KOPT-K1 (cell line): ENCODE data around the gene KIAA0930.

Experiments used
- H3K27ac ChIP-seq: fragments of 200-600 bp; sonication (generic); 2 replicates; pipeline ENCODE4 v1.5.1; 2016; ENCODE audit warnings: antibody characterized with exemption, mild to moderate bottlenecking, low read depth, low read length; ENCODE audit not compliant: poor library complexity, severe bottlenecking
- H3K36me3 ChIP-seq: fragments of 200-600 bp; sonication (generic); 2 replicates; pipeline ENCODE4 v1.5.1; 2017; ENCODE audit warnings: antibody characterized with exemption, mild to moderate bottlenecking, low read length, moderate library complexity; ENCODE audit not compliant: insufficient read depth
- H3K9me3 ChIP-seq: fragments of 200-600 bp; sonication (generic); 2 replicates; pipeline ENCODE4 v1.5.1; 2017; ENCODE audit warnings: antibody characterized with exemption, low read length, mild to moderate bottlenecking; ENCODE audit not compliant: insufficient read depth, poor library complexity, severe bottlenecking

Gene KIAA0930

DNA sequence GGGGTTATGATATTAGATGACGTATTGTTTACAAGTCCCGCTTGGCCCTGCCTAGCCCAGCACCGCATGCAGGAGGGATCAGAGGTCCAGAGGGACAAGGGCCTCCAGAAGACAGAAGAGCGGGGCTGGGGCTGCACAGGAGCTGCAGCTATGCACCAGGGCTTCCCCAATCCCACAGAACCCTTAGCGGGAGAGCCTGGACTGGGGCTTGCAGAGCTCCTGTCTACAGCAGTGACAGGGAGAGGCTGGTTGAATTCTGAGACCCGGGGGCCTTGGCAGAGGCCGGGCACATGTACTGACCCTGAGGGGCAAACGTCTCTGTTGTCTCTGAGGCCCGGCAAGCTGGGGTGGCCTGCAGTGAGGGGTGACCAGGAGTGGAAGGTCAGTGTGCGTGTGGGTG lies 6.9 kb downstream of the KIAA0930 start:
- Histone ChIP-seq H3K9me3 (no peaks in the 10 kb centered on the region), H3K36me3 (peaks cover 18% of the 10 kb centered on the region; the same call in 1 of the 2 replicates), H3K27ac (no peak overlapping the region)

DNA sequence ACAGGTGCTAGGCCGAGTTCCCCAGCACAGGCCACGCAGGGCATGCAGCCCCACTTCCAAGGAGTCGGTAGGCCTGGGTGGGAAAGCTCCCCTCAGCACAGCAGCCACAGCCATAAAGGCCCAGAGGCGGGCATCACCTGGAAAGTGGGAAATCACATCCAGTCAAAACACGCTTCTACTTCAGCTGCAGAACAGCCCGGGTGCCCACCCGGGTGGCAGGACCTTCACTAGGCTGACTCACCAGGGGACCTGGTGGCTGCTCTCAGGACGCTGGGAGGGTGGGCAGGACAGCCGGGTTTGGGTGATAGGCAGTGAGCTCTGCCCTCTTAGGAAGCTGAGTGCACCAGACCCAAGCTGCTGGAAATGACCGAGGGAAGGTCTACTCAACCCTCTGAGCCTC lies 7.3 kb downstream of the KIAA0930 start:
- no peak overlapping the region for H3K27ac ChIP-seq
- H3K36me3 ChIP-seq, result peaks cover 14% of the 10 kb centered on the region; the same call in 1 of the 2 replicates
- no peaks in the 10 kb centered on the region for H3K9me3 ChIP-seq

DNA sequence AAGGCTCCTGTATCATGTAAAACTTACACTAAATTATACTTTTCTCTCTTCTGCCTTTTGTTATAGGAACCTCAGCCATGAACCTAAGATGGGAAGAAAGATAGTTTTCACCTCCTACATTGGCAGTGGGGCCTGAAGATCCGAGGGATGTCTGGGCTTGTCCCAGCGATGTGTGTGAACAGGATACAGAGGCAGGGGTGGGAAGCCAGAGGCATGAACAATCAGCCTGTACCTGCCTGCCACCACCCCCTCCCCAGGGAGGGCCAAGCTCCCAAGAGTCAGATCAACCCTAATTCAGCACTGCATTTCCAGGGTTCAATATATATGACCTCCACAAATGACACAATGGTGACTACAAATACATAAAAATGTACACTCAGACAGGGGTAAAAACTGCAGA lies 9.4 kb downstream of the KIAA0930 start:
- Histone ChIP-seq H3K27ac (no peak overlapping the region), H3K36me3 (no peaks in the 10 kb centered on the region; the same call in 1 of the 2 replicates), H3K9me3 (no peaks in the 10 kb centered on the region)

DNA sequence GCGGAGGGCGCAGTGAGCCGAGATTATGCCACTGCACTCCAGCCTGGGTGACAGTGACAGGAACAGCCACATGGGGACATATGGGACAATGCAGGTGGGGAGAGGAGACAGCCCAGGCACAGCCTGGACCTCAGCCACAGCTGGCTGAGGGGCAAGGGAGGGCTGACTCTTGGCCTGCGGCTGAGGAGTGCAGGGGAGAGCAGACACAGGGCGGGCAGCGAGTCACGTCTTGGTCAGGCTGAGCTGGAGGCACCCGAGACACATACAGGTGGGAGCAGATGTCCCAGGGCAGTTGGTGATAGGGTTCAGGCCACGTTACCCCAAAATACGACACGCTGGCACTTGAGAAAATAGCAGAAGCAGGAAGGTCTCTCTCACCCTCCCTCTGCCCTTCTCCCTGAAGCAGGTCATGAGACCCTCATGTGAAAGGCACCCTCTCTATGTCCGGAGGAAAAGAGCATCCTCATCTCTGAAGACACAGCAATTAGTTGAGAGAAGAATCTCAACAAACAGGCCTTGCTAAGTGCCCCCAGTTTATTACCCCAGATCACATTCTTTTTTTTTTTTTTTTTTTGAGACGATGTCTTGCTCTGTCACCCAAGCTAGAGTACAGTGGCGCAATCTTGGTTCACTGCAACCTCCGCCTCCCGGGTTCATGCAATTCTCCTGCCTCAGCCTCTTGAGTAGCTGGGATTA lies 10.5 kb downstream of the KIAA0930 start:
- Histone ChIP-seq H3K9me3 (no peaks in the 10 kb centered on the region), H3K27ac (no peak overlapping the region), H3K36me3 (no peaks in the 10 kb centered on the region; the same call in 1 of the 2 replicates)

DNA sequence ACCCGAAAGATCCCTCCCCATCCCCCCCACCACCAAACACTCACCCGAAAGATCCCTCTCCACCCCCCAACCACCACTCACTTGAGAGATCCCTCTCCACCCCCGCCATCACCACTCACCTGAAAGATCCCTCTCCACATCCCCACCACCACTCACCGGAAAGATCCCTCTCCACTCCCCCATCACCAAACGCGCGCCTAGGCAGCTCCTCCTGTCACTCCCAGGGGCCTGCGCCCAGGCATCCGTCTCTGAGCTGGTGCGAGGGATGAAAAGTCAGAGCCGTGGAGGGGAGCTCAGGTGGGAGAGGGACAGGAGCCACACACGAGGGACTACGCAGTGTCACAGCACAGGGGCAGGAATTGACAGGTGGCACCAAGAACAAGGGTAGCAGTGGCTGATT lies 11.5 kb downstream of the KIAA0930 start:
- Histone ChIP-seq H3K9me3 (no peaks in the 10 kb centered on the region), H3K27ac (no peak overlapping the region), H3K36me3 (no peaks in the 10 kb centered on the region; the same call in 1 of the 2 replicates)

DNA sequence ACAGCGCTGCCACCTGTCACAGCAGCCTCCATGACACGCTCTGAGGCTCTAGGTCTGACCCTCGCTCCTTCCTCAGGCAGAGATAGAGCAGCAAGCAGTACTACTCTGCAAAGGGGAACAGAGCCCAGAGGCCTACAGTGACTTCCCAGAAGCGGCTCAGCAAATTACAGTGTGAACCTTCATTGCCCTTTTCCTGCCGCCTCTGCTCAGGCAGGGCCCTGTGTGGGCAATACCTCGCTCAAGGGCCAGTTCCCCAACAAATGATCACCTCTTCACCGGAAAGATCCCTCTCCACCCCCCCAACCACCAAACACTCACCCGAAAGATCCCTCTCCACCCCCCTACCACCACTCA lies 12.3 kb downstream of the KIAA0930 start:
- Histone ChIP-seq H3K9me3 (no peaks in the 10 kb centered on the region), H3K27ac (no peak overlapping the region), H3K36me3 (no peaks in the 10 kb centered on the region)

DNA sequence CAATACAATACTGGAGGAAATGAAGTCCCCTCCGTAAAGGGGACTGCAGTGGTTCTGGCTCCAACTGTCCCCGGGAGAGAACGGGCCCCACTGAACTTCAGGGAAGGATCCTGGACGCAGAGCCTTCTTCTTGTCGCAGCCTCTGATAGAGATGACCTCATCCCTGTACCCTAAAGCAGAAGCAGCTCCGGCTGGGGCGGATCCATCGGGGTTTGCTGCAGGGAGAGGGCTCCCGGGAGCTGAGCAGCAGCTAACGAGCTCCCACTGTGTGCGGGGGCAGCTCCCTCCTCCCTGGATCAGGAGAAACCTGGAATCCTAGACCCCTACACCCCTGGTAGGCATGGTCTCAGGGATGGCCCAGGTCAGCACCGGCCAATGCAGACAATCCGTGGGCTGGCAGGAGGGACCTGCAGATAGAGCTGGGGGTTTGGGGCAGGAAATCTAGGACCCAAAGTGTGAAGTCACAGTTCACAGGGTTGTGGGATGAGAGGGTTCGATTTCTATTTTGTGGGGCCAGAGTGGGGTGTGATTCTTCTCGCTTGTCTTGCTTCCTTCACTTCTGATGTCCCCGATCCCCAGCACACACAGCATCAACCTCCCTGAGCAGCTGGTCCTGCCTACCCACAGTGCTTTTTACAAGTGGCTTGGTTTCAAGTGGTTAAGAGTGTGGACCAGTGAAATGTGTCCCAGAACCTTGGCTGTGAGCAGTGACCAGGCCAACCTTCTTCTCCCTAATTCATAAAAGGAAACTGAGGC lies 12.9 kb downstream of the KIAA0930 start:
- no peaks in the 10 kb centered on the region for H3K9me3 ChIP-seq
- no peak overlapping the region for H3K27ac ChIP-seq
- H3K36me3 ChIP-seq, result no peaks in the 10 kb centered on the region

DNA sequence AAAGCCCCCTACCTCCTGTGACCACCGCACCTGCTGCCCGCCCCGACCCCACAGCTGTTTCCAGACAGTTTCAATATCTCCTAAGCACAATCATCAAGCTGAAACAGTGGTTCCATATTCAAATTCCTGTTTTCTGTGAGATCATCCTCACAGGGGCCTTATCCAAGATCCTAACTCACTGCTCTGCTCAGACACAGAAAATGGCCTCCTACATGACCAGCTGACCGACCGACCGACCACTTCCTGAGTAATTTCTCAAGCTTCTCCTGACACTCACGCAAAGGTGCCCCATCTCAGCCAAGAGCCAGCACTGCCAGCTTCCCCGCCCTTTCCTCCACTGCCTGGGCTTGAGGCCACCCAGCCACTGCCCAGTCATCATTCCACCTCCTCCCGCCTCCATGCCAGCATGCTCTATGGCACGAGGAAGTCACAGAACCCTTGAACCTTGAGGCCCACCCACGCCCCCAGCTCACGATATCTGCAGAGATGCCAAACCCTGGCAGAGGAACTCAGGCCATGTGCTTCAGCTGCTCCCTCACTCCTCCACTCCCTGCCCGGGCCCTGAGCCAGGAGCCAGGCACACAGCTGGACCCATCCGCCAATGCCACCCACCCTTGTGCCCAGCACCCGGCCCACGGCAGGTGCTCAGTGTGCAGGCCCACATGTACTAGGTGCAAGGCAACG lies 14.0 kb downstream of the KIAA0930 start:
- H3K36me3 ChIP-seq, result no peaks in the 10 kb centered on the region
- no peaks in the 10 kb centered on the region for H3K9me3 ChIP-seq
- H3K27ac ChIP-seq, result no peak overlapping the region

DNA sequence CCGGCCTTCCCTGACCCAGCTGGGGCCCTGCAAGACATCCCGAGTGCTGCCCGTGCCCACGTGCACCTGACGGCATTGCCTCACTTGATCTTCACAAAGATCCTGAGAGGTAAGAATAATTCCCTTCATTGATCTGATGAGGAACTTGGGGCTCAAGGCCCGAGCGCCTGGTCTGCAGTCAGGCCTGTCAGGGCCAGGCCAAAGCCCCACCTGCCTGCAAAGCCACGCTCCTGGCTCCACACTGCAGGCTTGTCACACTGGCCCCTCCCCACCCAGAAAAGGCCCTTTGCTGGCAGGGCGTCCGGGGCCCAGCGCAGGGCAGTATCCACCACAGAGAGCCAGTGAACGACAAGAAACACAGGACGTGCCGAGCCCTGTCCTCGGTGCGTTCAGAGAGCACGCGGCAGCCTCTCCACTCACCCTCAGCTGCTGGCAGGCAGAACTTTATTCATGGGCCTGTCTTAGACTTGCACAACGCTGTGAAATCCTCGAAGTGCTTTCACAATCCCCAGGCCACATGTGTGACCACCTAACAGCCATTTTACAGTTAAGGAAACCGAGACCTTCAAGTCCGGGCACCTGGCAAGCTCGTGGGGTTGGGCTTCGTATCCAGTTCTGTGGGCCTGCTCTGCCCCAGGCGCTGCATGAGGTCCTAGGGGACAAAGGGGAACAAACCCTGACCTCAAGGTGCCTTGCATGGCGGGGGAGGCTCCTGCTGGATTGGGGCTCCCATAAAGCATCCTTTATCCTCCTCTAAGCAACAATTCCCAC lies 14.8 kb downstream of the KIAA0930 start:
- no peak overlapping the region for H3K27ac ChIP-seq
- H3K9me3 ChIP-seq, result no peaks in the 10 kb centered on the region
- no peaks in the 10 kb centered on the region for H3K36me3 ChIP-seq

DNA sequence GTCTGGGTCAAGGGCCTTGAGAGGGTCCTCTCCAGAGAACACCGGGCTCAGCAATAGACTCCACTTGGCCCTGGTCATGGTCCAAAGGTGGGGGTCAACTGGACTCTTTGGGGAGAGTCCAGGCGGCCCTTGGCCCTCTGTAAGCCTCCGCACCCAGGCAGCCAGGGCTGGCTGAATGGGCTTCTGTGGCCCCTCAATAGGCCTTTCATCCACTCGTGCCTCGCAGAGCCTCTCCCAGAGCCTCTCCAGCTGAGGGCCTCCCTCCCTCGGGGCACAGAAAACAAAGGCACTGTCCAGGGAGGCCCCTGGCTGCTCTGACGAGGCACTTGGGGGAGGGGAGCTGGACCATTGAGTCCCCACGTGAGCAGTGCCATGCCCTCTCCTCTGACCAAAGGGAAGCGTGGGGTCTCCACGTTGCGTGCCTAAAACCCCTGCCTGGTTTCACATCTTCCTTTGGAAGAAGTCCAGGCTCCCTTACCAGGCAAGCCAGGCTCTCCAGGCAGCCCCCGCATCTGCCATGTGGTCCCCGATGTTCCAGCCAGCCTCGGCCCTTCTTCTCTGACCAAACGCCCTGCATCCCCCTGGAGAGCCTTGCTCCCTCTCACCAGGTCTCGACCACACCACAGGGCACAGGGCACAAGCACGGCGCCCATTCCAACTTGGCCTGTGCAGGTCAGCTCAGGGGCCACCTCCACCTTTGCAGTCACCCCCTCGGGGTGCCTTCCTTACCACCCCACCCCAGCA lies 15.5 kb downstream of the KIAA0930 start:
- no peaks in the 10 kb centered on the region for H3K9me3 ChIP-seq
- H3K36me3 ChIP-seq, result no peaks in the 10 kb centered on the region
- H3K27ac ChIP-seq, result no peak overlapping the region

DNA sequence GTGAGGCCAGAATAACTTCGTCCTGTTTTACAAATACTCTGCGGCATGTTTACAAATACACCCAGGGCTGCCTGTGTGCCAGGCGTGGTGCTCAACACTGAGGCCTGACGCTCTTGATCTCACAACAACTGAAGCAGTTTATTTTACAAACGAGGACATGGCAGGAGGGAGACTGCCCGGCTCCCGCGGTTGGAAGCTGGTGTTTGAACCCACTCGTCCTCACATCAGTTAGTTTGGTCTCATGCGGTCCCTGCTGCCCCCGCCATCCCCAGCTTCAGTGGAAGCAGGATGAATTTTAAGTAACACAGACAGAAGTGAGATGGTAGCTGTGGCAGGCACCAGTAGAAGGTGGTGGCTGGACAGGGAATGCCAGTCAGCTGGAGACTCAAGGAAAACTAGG lies 16.4 kb downstream of the KIAA0930 start:
- Histone ChIP-seq H3K27ac (no peak overlapping the region), H3K36me3 (no peaks in the 10 kb centered on the region), H3K9me3 (no peaks in the 10 kb centered on the region)

DNA sequence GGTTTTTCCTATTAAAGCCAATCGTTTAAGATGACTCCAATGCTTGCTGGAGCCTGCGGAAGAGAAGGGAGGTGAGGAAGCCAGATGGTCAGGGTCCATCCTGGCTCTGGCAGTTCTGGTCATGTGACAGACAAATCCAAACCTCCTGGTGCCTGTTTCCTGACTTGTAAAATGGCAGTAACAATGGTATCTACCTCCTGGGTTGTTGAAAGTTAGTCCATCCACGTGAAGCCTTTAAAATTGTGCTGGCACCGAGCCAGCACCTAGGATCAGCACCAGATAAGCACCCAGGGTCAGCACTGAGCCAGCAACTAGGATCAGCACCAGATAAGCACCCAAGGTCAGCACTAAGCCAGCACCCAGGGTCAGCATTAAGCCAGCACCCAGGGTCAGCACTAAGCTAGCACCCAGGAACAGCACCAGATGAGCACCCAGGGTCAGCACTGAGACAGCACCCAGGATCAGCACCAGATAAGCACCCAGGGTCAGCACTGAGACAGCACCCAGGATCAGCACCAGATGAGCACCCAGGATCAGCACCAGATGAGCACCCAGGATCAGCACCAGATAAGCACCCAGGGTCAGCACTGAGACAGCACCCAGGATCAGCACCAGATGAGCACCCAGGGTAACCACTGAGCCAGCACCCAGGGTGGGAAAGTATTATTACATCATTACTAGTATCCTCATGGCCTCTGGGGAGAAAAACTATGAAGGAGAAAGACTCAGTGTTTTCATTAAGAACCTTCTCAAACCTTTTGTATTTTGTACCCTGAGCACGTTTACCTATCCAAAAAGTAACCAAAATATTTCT lies 17.2 kb downstream of the KIAA0930 start:
- H3K27ac ChIP-seq, result no peak overlapping the region
- H3K9me3 ChIP-seq, result no peaks in the 10 kb centered on the region
- no peaks in the 10 kb centered on the region for H3K36me3 ChIP-seq

DNA sequence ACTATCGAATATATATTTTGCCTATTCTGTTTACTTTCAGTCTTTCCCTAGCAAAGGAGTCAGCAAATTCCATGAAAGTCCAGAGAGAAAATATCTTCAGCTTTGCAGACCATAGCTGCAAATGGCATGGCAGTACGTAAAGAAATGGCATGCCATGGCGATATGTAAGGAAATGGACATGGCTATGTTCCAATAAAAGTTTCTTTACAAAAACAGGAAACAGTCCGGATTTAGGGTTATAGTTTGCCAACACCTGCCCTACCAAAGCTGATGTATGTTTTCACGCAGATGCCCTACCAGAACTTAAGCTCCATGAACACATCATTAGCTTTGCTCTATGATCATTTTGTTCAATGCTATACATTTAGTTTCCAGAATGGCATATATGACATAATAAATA lies 19.5 kb downstream of the KIAA0930 start:
- Histone ChIP-seq H3K36me3 (no peaks in the 10 kb centered on the region), H3K9me3 (no peaks in the 10 kb centered on the region), H3K27ac (no peak overlapping the region)

DNA sequence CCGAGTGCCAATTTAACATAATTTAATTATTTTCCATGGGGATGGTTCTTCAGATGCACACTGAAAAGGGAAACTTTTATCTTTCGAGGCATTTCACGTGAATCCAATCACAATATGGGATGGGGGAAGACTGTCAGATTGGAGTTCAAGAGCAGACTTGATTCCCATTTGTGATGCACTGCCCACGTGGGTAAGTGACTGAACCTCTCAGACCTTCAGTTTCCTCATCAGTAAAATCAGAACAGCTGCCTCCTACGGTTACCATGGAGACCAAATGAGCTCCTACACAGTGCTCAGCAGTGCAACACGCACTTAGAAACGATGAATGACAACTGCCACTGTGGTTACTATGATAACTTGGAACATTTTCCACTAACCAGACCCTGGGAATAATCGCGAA lies 21.7 kb downstream of the KIAA0930 start:
- H3K27ac ChIP-seq, result no peak overlapping the region
- no peaks in the 10 kb centered on the region for H3K36me3 ChIP-seq
- no peaks in the 10 kb centered on the region for H3K9me3 ChIP-seq
